GM12878 (cell line): ENCODE measurements around the gene EFNB2. TPM values are rescaled to one million over a fixed set of nuclear protein-coding genes. Genes with fewer than 3 reads are reported as not detected.

Source experiments
- ATAC-seq: fragments of 200-7000 bp; cut with Tn5 transposase; 3 replicates; pipeline ENCODE4 v1.9.1; 2020; ENCODE audit warnings: mild to moderate bottlenecking, moderate library complexity
- BruUV-seq: library from RNA; stranded (reverse); fragments of 400-500 nt; replicated peaks from 2 replicates; lab custom pipeline; 2021; lab: Mats Ljungman, UMichigan
- CTCF ChIA-PET: fragments of 300-600 bp; sonication (Branson Sonifier 250); formaldehyde crosslinking; extraction: SDS; loops from one replicate; lab custom pipeline; 2021; ENCODE audit warnings: inconsistent platforms; lab: Yijun Ruan, JAX
- POLR2A ChIA-PET: fragments of 350-600 bp; formaldehyde crosslinking; extraction: SDS; loops from one replicate; lab custom pipeline; 2021; ENCODE audit warnings: inconsistent platforms; lab: Charles Lee
- RAD21 ChIA-PET: fragments of 300-600 bp; sonication (Branson Sonifier 250); formaldehyde crosslinking; loops from one replicate; lab custom pipeline; 2023; ENCODE audit warnings: antibody characterized with exemption; ENCODE audit not compliant: unreplicated experiment; lab: Charles Lee
- SMC1A ChIA-PET: fragments of 300-600 bp; sonication (Branson Sonifier 250); formaldehyde crosslinking; loops from one replicate; lab custom pipeline; 2023; ENCODE audit not compliant: unreplicated experiment, uncharacterized antibody; lab: Charles Lee
- DNase-seq: peaks from one replicate; pipeline ENCODE4 v3.0.0-alpha.2; 2011; ENCODE audit warnings: low read depth, low spot score
- FAIRE-seq: peaks from 3 replicates; lab custom pipeline; 2011; peaks lifted over from hg19 to GRCh38; lab: Jason Lieb, UNC
- H2AFZ ChIP-seq: 2 replicates; pipeline ENCODE4 v1.6.0; 2011; ENCODE audit warnings: low read depth, low read length, control low read depth; ENCODE audit not compliant: control insufficient read depth
- H3K27ac ChIP-seq: 2 replicates; pipeline ENCODE4 v1.5.1; 2011; ENCODE audit warnings: control low read depth; ENCODE audit not compliant: control insufficient read depth, insufficient read depth
- H3K27me3 ChIP-seq, 2 experiments: replicated peaks in 1 of 2; 2 replicates each; pipeline versions ENCODE4 v1.6.0 to v1.6.1; 2011; ENCODE audit warnings: low read length in 1 of 2; ENCODE audit not compliant: control insufficient read depth in 2 of 2, insufficient read depth in 2 of 2
- H3K36me3 ChIP-seq, 2 experiments: 2 replicates each; pipeline ENCODE4 v1.5.1; 2011; ENCODE audit warnings: low read length in 1 of 2; ENCODE audit not compliant: control insufficient read depth in 2 of 2, insufficient read depth in 2 of 2
- H3K4me1 ChIP-seq: 2 replicates; pipeline ENCODE4 v1.6.1; 2011; ENCODE audit warnings: mild to moderate bottlenecking, low read length, moderate library complexity, mixed read lengths; ENCODE audit not compliant: control insufficient read depth, insufficient read depth
- H3K4me2 ChIP-seq: 2 replicates; pipeline ENCODE4 v1.6.0; 2011; ENCODE audit warnings: control low read depth; ENCODE audit not compliant: control insufficient read depth, insufficient read depth
- H3K4me3 ChIP-seq: fragments of 200-600 bp; sonication (generic); 2 replicates; pipeline ENCODE4 v1.5.1; 2016
- H3K79me2 ChIP-seq: 2 replicates; pipeline ENCODE4 v1.6.0; 2011; ENCODE audit warnings: low read length; ENCODE audit not compliant: control insufficient read depth, insufficient read depth
- H3K9ac ChIP-seq: 2 replicates; pipeline ENCODE4 v1.8.0; 2011; ENCODE audit warnings: low read length, control low read depth, mixed read lengths; ENCODE audit not compliant: control insufficient read depth, insufficient read depth
- H3K9me3 ChIP-seq: replicated peaks from 3 replicates; pipeline ENCODE4 v1.5.1; 2011; ENCODE audit warnings: mild to moderate bottlenecking, low read length; ENCODE audit not compliant: control insufficient read depth, insufficient read depth
- H4K20me1 ChIP-seq: 2 replicates; pipeline ENCODE4 v1.6.0; 2011; ENCODE audit not compliant: control insufficient read depth, insufficient read depth
- BRCA1 ChIP-seq: IDR thresholded peaks from 2 replicates; pipeline ENCODE4 v1.6.1; 2011; ENCODE audit warnings: low read depth, low read length, improper control_type of control experiment
- CEBPB ChIP-seq, 2 experiments: fragments of 150-350 bp in 1 of 2; IDR thresholded peaks; 2 replicates each; pipeline ENCODE4 v1.6.1; 2012 to 2014; ENCODE audit warnings: low read depth in 2 of 2, low read length in 2 of 2, borderline replicate concordance in 1 of 2, inconsistent platforms in 1 of 2
- CEBPZ ChIP-seq: fragments of 150-350 bp; IDR thresholded peaks from 2 replicates; pipeline ENCODE4 v1.6.1; 2016; ENCODE audit warnings: low read depth, low read length
- EGR1 ChIP-seq, 2 experiments: IDR thresholded peaks; 1 replicate in 1 of 2; 2 replicates in 1 of 2; pipeline ENCODE4 v1.6.1; 2011 to 2012; ENCODE audit warnings: low read depth in 2 of 2, low read length in 2 of 2, borderline replicate concordance in 1 of 2, mild to moderate bottlenecking in 1 of 2, moderate library complexity in 1 of 2
- MEF2B ChIP-seq: fragments of 450-650 bp; IDR thresholded peaks from 2 replicates; pipeline ENCODE4 v1.6.1; 2018; ENCODE audit warnings: mild to moderate bottlenecking, moderate library complexity; ENCODE audit not compliant: partially characterized antibody, poor library complexity, severe bottlenecking
- MTA2 ChIP-seq: fragments of 450-650 bp; IDR thresholded peaks from 2 replicates; pipeline ENCODE4 v1.6.1; 2016; ENCODE audit warnings: low read depth, mild to moderate bottlenecking, moderate library complexity
- NBN ChIP-seq: fragments of 450-650 bp; IDR thresholded peaks from 2 replicates; pipeline ENCODE4 v1.6.1; 2016
- RELB ChIP-seq: fragments of 450-650 bp; IDR thresholded peaks from 2 replicates; pipeline ENCODE4 v1.6.1; 2017; ENCODE audit warnings: low read depth, mild to moderate bottlenecking, moderate library complexity
- RFX5 ChIP-seq: IDR thresholded peaks from 2 replicates; pipeline ENCODE4 v1.6.1; 2011; ENCODE audit warnings: low read depth, low read length, improper control_type of control experiment
- SIN3A ChIP-seq: IDR thresholded peaks from 2 replicates; pipeline ENCODE4 v1.6.1; 2012; ENCODE audit warnings: low read depth, low read length, improper control_type of control experiment
- SMAD5 ChIP-seq: IDR thresholded peaks from 2 replicates; pipeline ENCODE4 v1.6.1; 2016; ENCODE audit warnings: antibody characterized with exemption, low read depth
- SUZ12 ChIP-seq: fragments of 200-600 bp; sonication (generic); IDR thresholded peaks from one replicate; pipeline ENCODE4 v1.6.1; 2018; ENCODE audit warnings: antibody characterized with exemption, mild to moderate bottlenecking; ENCODE audit not compliant: unreplicated experiment
- TARDBP ChIP-seq: IDR thresholded peaks from 2 replicates; pipeline ENCODE4 v1.6.1; 2016; ENCODE audit warnings: borderline replicate concordance
- ZNF207 ChIP-seq: fragments of 450-650 bp; IDR thresholded peaks from 2 replicates; pipeline ENCODE4 v1.6.1; 2014; ENCODE audit warnings: antibody characterized with exemption, mild to moderate bottlenecking, borderline replicate concordance
- WGBS: methylation state at CpG from one replicate; pipeline ENCODE4 v1.1.6; 2016; ENCODE audit warnings: low lambda C conversion rate; ENCODE audit not compliant: insufficient replicate concordance, insufficient coverage; ENCODE audit errors: missing lambda C conversion rate; 5-methylcytosine and 5-hydroxymethylcytosine counted together
- in situ Hi-C: fragments of 300-500 bp; cut with MboI; formaldehyde crosslinking; loops from 9 replicates; pipeline ENCODE4 v1.14.3; 2018; ENCODE audit warnings: mixed read lengths
- intact Hi-C: fragments of 100-400 bp; cut with micrococcal nuclease; formaldehyde crosslinking; loops from one replicate; pipeline ENCODE4 v1.14.2; 2022; ENCODE audit not compliant: unreplicated experiment
- polyA plus RNA-seq, 11 experiments: library from polyadenylated mRNA; depleted of rRNA in 4 of 11; unstranded in 6 of 11; stranded (reverse) in 5 of 11; fragments of >200 nt; fragmentation: Nextera tagmentation in 4 of 11; fragmentation: Illumina TruSeq in 1 of 11; extraction: Ambion mirVana in 4 of 11; extraction: Trizol in 1 of 11; gene quantifications; 1 replicate in 1 of 11; 2 replicates in 10 of 11; pipeline versions ENCODE4 v1.2.1 to v1.2.3, GENCODE V29; 2011 to 2016; ENCODE audit warnings: inconsistent platforms in 2 of 11, missing spikeins in 2 of 11, low read depth in 1 of 11
- total RNA-seq, 4 experiments: library from RNA; depleted of rRNA in 3 of 4; stranded (reverse); fragments of >200 nt in 3 of 4; fragmentation: Illumina TruSeq in 1 of 4; extraction: Trizol in 1 of 4; gene quantifications; 2 replicates each; pipeline versions ENCODE4 v1.2.1 to v1.2.3, GENCODE V29; 2013 to 2021

Gene EFNB2
- total and polyA plus RNA-seq, 10 of the 15 experiments (the other 5 are each of a cell fraction or from before 2014, with no cell fraction given) = 0.12 to 1.5 (median 0.31) TPM; not detected in 1

- in situ Hi-C loops (no loop called here), intact Hi-C loops (no loop called here)
- FAIRE-seq = no peak
- peaks cover 6% of the 10 kb centered on the region for H3K4me1 ChIP-seq
- no TSS peak for BruUV-seq
- peaks cover 0 to 3% of the 10 kb centered on the region in 2 experiments; a peak in 1 of 4 replicates for H3K27me3 ChIP-seq
- H3K79me2 ChIP-seq = no peaks in the 10 kb centered on the region
- no peak for TF ChIP-seq NBN
- no peak for TF ChIP-seq MTA2
- no peak for TF ChIP-seq SMAD5
- TF ChIP-seq BRCA1 = no peak
- no peak for TF ChIP-seq EGR1 (IDR thresholded peaks at IDR 0.05; ENCODE audit: borderline replicate concordance in 1 of 2, low read depth in 2 of 2, low read length in 2 of 2)
- no peak for TF ChIP-seq RFX5
- TF ChIP-seq ZNF207 = no peak
- TF ChIP-seq SIN3A = no peak
- no peak for TF ChIP-seq TARDBP
- TF ChIP-seq CEBPZ = no peak
- TF ChIP-seq RELB = no peak
- TF ChIP-seq SUZ12 = no peak
- TF ChIP-seq CEBPB (IDR thresholded peaks at IDR 0.05; ENCODE audit: borderline replicate concordance in 1 of 2, low read depth in 2 of 2, low read length in 2 of 2) = no peak
- no peak for TF ChIP-seq MEF2B
- no peak for DNase-seq
- no peak overlapping the region for H3K9ac ChIP-seq
- no peaks in the 10 kb centered on the region for H3K36me3 ChIP-seq
- no peak overlapping the region for H3K4me3 ChIP-seq
- no peak overlapping the region for H3K4me2 ChIP-seq
- WGBS = 30% methylated on average over 7 of the region's 7 CpGs
- no peak overlapping the region for H3K27ac ChIP-seq
- no peaks in the 10 kb centered on the region for H4K20me1 ChIP-seq
- ATAC-seq = no peak
- SMC1A ChIA-PET = interaction anchor here (0.6 kb wide), 1 partner anchor 254 kb away, joined by 7 read pairs; no protein-coding TSS in a partner anchor
- peaks cover 2% of the 10 kb centered on the region; the same call in 1 of the 3 replicates for H3K9me3 ChIP-seq
- CTCF ChIA-PET = no interaction called here
- POLR2A ChIA-PET = no interaction called here
- no peak overlapping the region for H2AFZ ChIP-seq
- RAD21 ChIA-PET = no interaction called here
Observed at GRCh38 chr13:106489849-106490568, 45.5 kb downstream of the EFNB2 start.
